D721Med (cell line): ENCODE measurements around the gene TMCC3.
"Not testable (repeated sequence)": the region's sequence is repeated elsewhere in the genome, so short reads cannot be mapped to it uniquely, and the experiment has no call there.

Source experiments
- DNase-seq: peaks from one replicate; pipeline ENCODE4 v3.0.0; 2011; ENCODE audit warnings: low spot score; ENCODE audit not compliant: insufficient read length
- FAIRE-seq: peaks from 2 replicates; lab custom pipeline; 2011; peaks lifted over from hg19 to GRCh38; lab: Jason Lieb, UNC
- CTCF ChIP-seq: IDR thresholded peaks from 2 replicates; pipeline ENCODE4 v1.5.1; 2012; ENCODE audit warnings: mild to moderate bottlenecking, control low read depth; ENCODE audit not compliant: insufficient read depth; ENCODE audit errors: missing control alignments

The TMCC3 gene

GRCh38 chr12:94616203-94616729 lies 34.1 kb downstream of the TMCC3 start:
- no peak for FAIRE-seq
- no peak for TF ChIP-seq CTCF
- DNase-seq: no peak

DNA sequence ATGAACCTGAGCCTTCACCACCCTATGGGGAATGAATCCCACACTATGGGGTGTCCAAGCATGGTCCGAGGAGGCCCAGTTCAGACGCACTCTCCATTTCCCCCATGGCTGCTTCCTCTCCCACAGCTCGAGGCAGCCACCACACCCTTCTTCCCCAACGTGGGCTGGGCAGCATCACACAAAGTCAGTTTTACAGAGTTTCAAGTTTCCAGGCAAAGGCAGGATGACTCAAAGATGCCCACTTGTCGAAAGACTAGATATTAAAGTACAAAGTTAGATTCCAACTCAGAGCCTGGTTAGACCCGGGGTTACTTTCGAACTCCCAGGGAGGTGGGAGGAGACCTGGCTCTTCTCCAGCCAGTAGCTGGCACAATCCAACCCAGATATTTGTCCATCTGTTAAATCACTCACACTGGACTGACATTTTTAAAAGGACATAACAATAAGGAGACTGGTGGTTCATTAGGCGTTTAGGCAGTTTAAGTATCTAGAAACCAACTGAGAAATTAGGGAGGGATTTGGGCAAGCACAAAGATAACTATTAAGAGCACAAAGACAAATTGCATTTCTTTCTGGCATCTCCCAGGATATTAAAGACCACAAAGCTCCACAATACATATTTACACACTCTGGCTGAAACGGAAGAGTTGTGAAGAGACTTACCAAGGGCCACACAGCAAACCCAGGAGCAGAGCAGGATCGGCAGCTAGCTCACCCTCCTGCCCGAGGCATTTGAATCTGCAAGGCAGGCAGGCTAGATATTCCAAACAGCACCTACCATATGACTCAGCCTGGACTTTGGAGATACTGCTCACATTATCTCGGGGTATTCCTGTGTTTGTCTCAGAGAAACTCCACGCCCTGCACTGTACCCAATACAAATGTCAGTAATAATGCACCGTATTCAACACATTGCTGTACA lies 34.8 kb downstream of the TMCC3 start:
- no peak for FAIRE-seq
- no peak for TF ChIP-seq CTCF
- no peak for DNase-seq

DNA sequence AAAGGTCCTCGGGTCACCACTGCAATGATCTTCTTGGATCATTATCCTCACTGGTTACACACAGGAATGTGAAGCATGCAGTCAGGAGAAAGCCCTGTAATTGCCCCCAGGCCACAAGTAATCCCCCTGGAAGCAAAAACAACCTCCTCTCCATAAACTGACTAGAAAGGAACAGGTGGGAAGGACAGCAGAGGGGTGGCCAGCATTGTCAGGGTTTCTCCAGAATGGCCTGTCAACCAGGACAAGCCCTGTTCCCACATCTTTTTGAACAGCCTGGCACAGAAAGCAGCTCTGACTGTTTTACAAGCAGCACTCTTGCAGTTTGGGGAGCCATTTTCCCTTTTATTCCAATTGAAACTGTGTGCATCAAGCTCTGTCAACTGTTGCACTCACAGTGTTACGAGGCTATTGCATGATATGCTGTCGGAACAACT lies 36.1 kb downstream of the TMCC3 start:
- DNase-seq (no peak), FAIRE-seq (no peak)
- no peak for TF ChIP-seq CTCF

- no peak for FAIRE-seq
- TF ChIP-seq CTCF: no peak
- DNase-seq: no peak
Observed at GRCh38 chr12:94609917-94610443, 40.4 kb downstream of the TMCC3 start.

DNA sequence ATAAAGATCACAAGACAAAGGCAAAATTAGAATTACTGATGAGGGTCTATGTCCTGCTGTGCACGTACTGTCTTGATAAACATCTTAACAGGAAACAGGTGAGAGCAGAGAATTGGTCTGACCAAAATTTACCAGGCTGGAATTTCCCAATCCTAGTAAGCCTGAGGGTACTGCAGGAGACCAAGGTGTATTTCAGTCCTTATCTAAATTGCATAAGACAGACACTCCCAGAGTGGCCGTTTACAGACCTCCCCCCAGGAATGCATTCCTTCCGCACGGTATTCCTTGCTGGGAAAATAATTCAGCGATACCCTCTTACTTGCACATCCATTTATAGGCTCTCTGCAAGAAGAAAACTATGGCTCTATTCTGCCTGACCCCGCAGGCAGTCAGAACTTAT lies 43.5 kb downstream of the TMCC3 start:
- not testable (repeated sequence) for DNase-seq, FAIRE-seq

DNA sequence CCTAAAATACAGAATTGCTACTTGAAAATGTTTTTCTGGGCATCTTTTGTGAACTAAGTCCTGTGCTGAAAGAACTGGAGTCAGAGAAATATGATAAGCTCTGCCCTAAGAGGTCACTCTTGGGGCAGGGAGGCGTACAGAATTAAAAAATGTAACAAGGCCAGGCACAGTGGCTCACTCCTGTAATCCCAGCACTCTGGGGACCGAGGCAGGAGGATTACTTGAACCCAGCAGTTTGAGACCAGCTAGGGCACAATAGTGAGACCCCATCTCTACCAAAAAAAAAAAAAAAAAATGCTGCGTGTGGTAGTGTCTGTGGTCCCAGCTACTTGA lies 46.0 kb downstream of the TMCC3 start:
- no peak for DNase-seq
- no peak for TF ChIP-seq CTCF
- no peak for FAIRE-seq

DNA sequence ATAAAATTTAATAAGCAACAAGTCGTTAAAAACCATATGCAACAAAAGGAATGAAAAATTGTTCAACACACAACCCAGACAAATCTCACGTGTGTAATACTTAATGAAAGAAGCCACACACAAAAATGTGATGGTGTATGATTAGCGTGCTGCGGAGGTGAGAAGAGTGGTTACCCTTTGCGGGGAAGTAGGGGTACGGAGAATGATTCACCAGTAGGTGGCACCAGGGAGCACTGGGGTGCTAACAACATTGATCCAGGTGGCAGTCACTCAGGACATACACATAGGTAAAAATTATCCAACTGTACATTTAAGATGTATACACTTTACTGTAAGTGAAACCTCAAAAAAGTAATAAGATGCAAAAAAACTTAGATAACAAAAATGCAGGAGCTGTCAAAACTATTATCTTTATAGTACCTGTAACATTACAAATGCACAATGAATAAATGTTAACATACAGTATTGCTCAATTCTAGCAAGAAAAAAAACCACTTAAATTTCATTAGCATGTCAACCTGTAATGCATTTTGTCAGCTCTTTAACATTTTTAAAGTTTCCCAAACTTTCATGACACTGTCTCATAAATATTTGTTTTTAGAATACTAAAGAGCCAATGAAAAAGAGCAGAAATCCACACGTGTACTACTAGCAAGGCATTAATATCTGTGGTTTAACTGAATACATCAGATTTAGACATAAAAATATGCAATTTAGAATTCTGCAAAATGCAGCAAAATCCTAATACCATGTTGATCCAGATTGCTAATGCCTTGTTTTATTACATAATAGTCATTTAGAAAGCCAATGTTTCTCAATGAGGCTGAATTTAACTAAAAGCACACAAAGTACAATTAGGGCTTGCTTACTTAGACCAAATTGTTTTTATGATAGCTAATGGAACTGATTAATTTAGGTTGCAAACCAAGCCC lies 46.7 kb downstream of the TMCC3 start:
- no peak for FAIRE-seq
- no peak for DNase-seq
- TF ChIP-seq CTCF: peak; percentile 35
